H1 (cell line): ENCODE measurements around the gene PDE4DIP. TPM values are rescaled to one million over a fixed set of nuclear protein-coding genes. Genes with fewer than 3 reads are reported as not detected.
"Not testable (repeated sequence)": the region's sequence is repeated elsewhere in the genome, so short reads cannot be mapped to it uniquely, and the experiment has no call there.

Experiments
- CTCF ChIA-PET: fragments of 300-600 bp; sonication (Branson Sonifier 250); formaldehyde crosslinking; loops from one replicate; lab custom pipeline; 2021; ENCODE audit not compliant: partially characterized antibody; lab: Charles Lee
- POLR2A ChIA-PET: fragments of 300-600 bp; sonication (Branson Sonifier 250); formaldehyde crosslinking; loops from one replicate; lab custom pipeline; 2021; ENCODE audit warnings: inconsistent platforms; ENCODE audit not compliant: partially characterized antibody; lab: Charles Lee
- DNase-seq, 2 experiments: peaks; one replicate each; pipeline versions ENCODE4 v3.0.0 to v3.0.0-alpha.2; 2010 to 2022; ENCODE audit warnings: low spot score in 2 of 2, low read depth in 1 of 2, mixed read lengths in 1 of 2
- FAIRE-seq: peaks from 2 replicates; lab custom pipeline; 2011; peaks lifted over from hg19 to GRCh38; lab: Jason Lieb, UNC
- H2AFZ ChIP-seq: 2 replicates; pipeline ENCODE4 v1.8.1; 2012; ENCODE audit warnings: low read length, inconsistent platforms
- H2AK5ac ChIP-seq: 2 replicates; pipeline ENCODE4 v1.6.1; 2013; ENCODE audit warnings: low read depth, low read length
- H2BK120ac ChIP-seq: replicated peaks from 2 replicates; pipeline ENCODE3; 2013; ENCODE audit warnings: low read depth, low read length, inconsistent platforms
- H2BK12ac ChIP-seq: 2 replicates; pipeline ENCODE4 v1.6.1; 2013; ENCODE audit warnings: low read depth, low read length
- H2BK15ac ChIP-seq: 2 replicates; pipeline ENCODE4 v1.6.1; 2013; ENCODE audit warnings: low read length
- H2BK20ac ChIP-seq: 2 replicates; pipeline ENCODE4 v1.6.1; 2013; ENCODE audit warnings: low read length
- H2BK5ac ChIP-seq: 2 replicates; pipeline ENCODE4 v1.6.1; 2013; ENCODE audit warnings: low read depth, low read length
- H3K14ac ChIP-seq: 2 replicates; pipeline ENCODE4 v1.6.1; 2013; ENCODE audit warnings: inconsistent platforms; ENCODE audit not compliant: insufficient read length
- H3K18ac ChIP-seq: 2 replicates; pipeline ENCODE4 v1.6.1; 2013; ENCODE audit warnings: low read length; ENCODE audit errors: extremely low read depth
- H3K23ac ChIP-seq: 2 replicates; pipeline ENCODE4 v1.6.1; 2013; ENCODE audit warnings: inconsistent platforms; ENCODE audit not compliant: insufficient read length
- H3K23me2 ChIP-seq: 2 replicates; pipeline ENCODE4 v1.6.1; 2013; ENCODE audit warnings: low read depth, low read length
- H3K27ac ChIP-seq: 2 replicates; pipeline ENCODE4 v1.6.1; 2011; ENCODE audit warnings: low read depth, low read length, inconsistent platforms
- H3K27me3 ChIP-seq, 4 experiments: replicated peaks in 1 of 4; 1 replicate in 1 of 4; 2 replicates in 3 of 4; pipeline versions ENCODE4 v1.6.1 to v1.8.1; 2011 to 2013; ENCODE audit warnings: low read length in 3 of 4, mild to moderate bottlenecking in 3 of 4, inconsistent platforms in 2 of 4, mixed read lengths in 2 of 4, moderate library complexity in 1 of 4; ENCODE audit not compliant: control insufficient read depth in 3 of 4, insufficient read depth in 3 of 4; ENCODE audit errors: extremely low read depth in 1 of 4
- H3K36me3 ChIP-seq, 4 experiments: 2 replicates each; pipeline versions ENCODE4 v1.6.1 to v1.8.1; 2011 to 2013; ENCODE audit warnings: mild to moderate bottlenecking in 4 of 4, low read length in 3 of 4, moderate library complexity in 2 of 4, control low read depth in 1 of 4, inconsistent platforms in 1 of 4; ENCODE audit not compliant: insufficient read depth in 4 of 4, control insufficient read depth in 2 of 4
- H3K4ac ChIP-seq: replicated peaks from 2 replicates; pipeline ENCODE3; 2013; ENCODE audit warnings: low read length, low read depth, mixed read lengths, inconsistent platforms; ENCODE audit not compliant: insufficient read length
- H3K4me1 ChIP-seq, 4 experiments: replicated peaks in 1 of 4; 1 replicate in 1 of 4; 2 replicates in 3 of 4; pipeline versions ENCODE4 v1.6.1 to v1.8.1; 2011 to 2013; ENCODE audit warnings: low read length in 3 of 4, inconsistent platforms in 2 of 4, mixed read lengths in 1 of 4; ENCODE audit not compliant: insufficient read depth in 4 of 4, control insufficient read depth in 3 of 4
- H3K4me2 ChIP-seq, 2 experiments: 2 replicates each; pipeline versions ENCODE4 v1.6.1 to v1.8.1; 2011 to 2013; ENCODE audit warnings: low read depth in 2 of 2, low read length in 2 of 2, control low read depth in 1 of 2, inconsistent platforms in 1 of 2, mild to moderate bottlenecking in 1 of 2; ENCODE audit not compliant: insufficient read depth in 1 of 2
- H3K4me3 ChIP-seq, 4 experiments: fragments of 200-600, 300-600 bp in 1 of 4; sonication (generic), shearing (Covaris generic), sonication (Bioruptor Twin) in 1 of 4; 2 replicates each; pipeline versions ENCODE4 v1.5.1 to v1.8.1; 2011 to 2016; ENCODE audit warnings: low read length in 4 of 4, low read depth in 3 of 4, control low read depth in 2 of 4, inconsistent platforms in 2 of 4, mild to moderate bottlenecking in 2 of 4, mixed read lengths in 1 of 4, moderate library complexity in 1 of 4; ENCODE audit not compliant: insufficient read depth in 2 of 4; ENCODE audit errors: extremely low read depth in 1 of 4
- H3K56ac ChIP-seq: replicated peaks from 2 replicates; pipeline ENCODE3; 2013; ENCODE audit warnings: low read depth, mild to moderate bottlenecking, mixed read lengths, low read length, inconsistent platforms; ENCODE audit not compliant: insufficient read length
- H3K79me1 ChIP-seq: 2 replicates; pipeline ENCODE4 v1.6.1; 2013; ENCODE audit warnings: low read depth, low read length, control low read depth
- H3K79me2 ChIP-seq, 2 experiments: 2 replicates each; pipeline versions ENCODE4 v1.6.1 to v1.8.1; 2012 to 2013; ENCODE audit warnings: low read length in 2 of 2, mild to moderate bottlenecking in 2 of 2, inconsistent platforms in 1 of 2; ENCODE audit not compliant: insufficient read depth in 2 of 2, control insufficient read depth in 1 of 2
- H3K9ac ChIP-seq, 4 experiments: replicated peaks in 1 of 4; 1 replicate in 1 of 4; 2 replicates in 3 of 4; pipeline versions ENCODE4 v1.6.1 to v1.8.1; 2011 to 2013; ENCODE audit warnings: low read depth in 3 of 4, low read length in 3 of 4, control low read depth in 2 of 4, mild to moderate bottlenecking in 2 of 4, moderate library complexity in 2 of 4, inconsistent platforms in 1 of 4; ENCODE audit errors: extremely low read depth in 1 of 4
- H3K9me3 ChIP-seq, 2 experiments: 2 replicates each; pipeline versions ENCODE4 v1.6.1 to v1.8.1; 2012 to 2013; ENCODE audit warnings: mild to moderate bottlenecking in 2 of 2, moderate library complexity in 2 of 2, control low read depth in 1 of 2, inconsistent platforms in 1 of 2, low read depth in 1 of 2, low read length in 1 of 2, mixed read lengths in 1 of 2; ENCODE audit not compliant: insufficient read depth in 2 of 2
- H4K20me1 ChIP-seq, 2 experiments: replicated peaks in 1 of 2; 2 replicates each; pipeline versions ENCODE3 to v1.8.1; 2011 to 2013; ENCODE audit warnings: inconsistent platforms in 2 of 2, low read length in 2 of 2, mild to moderate bottlenecking in 1 of 2; ENCODE audit not compliant: insufficient read depth in 2 of 2, control insufficient read depth in 1 of 2
- H4K5ac ChIP-seq: 2 replicates; pipeline ENCODE4 v1.6.1; 2013; ENCODE audit warnings: low read length, low read depth, mixed read lengths, inconsistent platforms; ENCODE audit not compliant: insufficient read length
- H4K8ac ChIP-seq: 2 replicates; pipeline ENCODE4 v1.8.0; 2013; ENCODE audit warnings: mild to moderate bottlenecking, moderate library complexity, low read length, inconsistent platforms; ENCODE audit not compliant: insufficient read depth; ENCODE audit errors: extremely low read depth
- H4K91ac ChIP-seq: replicated peaks from 2 replicates; pipeline ENCODE3; 2013; ENCODE audit warnings: low read length, mixed read lengths, inconsistent platforms; ENCODE audit not compliant: insufficient read length
- WGBS, 2 experiments: shearing (Covaris generic) in 1 of 2; methylation state at CpG; one replicate each; pipeline versions ENCODE4 v1.1.6 to v1.1.7; 2013 to 2015; ENCODE audit warnings: low lambda C conversion rate in 2 of 2, mixed read lengths in 2 of 2, inconsistent platforms in 1 of 2, low coverage in 1 of 2, missing lambda C conversion rate in 1 of 2; ENCODE audit not compliant: insufficient replicate concordance in 2 of 2, insufficient coverage in 1 of 2, insufficient read length in 1 of 2; ENCODE audit errors: extremely low coverage in 1 of 2, missing lambda C conversion rate in 1 of 2; 5-methylcytosine and 5-hydroxymethylcytosine counted together
- polyA plus RNA-seq, 7 experiments: library from polyadenylated mRNA; depleted of rRNA in 3 of 7; stranded (reverse) in 5 of 7; unstranded in 2 of 7; fragments of >200 nt in 5 of 7; fragments of 200-250 nt in 2 of 7; gene quantifications; 1 replicate in 5 of 7; 2 replicates in 1 of 7; 4 replicates in 1 of 7; pipeline versions ENCODE4 v1.2.1 to v1.2.3, GENCODE V29; 2011 to 2013; ENCODE audit warnings: missing spikeins in 2 of 7, mixed read lengths in 2 of 7
- total RNA-seq: library from RNA; stranded (reverse); fragmentation: NEBNext Ultra II Directional; extraction: Animal tissue kit (Norgen Biotek cat#: 25700); gene quantifications from 2 replicates; pipeline ENCODE4 v1.2.1, GENCODE V29; 2021

PDE4DIP gene
- total and polyA plus RNA-seq, 2 of the 8 experiments (the other 6 are each of a cell fraction or from before 2014, with no cell fraction given) = 8.4 to 40.5 TPM

DNA sequence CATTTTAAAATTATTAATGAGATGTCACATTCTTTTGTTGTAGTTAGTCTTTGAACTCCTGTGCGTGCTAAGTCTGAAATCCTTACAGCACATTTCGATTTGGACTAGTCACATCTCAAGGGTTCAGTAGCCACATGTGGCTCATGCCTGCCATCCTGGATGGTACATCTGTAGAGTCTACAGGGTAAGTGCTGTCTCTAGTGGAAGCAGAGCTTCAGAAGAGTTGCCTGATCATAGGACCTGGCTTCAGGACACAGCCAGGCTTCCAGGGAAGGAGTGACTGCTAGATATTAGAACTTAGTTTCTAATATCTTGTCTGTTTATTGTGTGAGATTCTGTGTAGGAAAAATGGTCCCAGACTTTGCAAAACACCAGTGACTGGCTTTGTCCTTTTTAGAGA lies 72.0 kb downstream of the PDE4DIP start:
- H3K14ac ChIP-seq, H4K91ac ChIP-seq, FAIRE-seq, H3K27me3 ChIP-seq, H3K4me3 ChIP-seq, H3K23ac ChIP-seq, H3K18ac ChIP-seq, H2BK15ac ChIP-seq, H2BK5ac ChIP-seq, H3K4me1 ChIP-seq, POLR2A ChIA-PET, H2AK5ac ChIP-seq, H3K4ac ChIP-seq, H2BK120ac ChIP-seq, H3K9ac ChIP-seq, H3K36me3 ChIP-seq, H3K79me2 ChIP-seq, H3K27ac ChIP-seq, DNase-seq, H2AFZ ChIP-seq, H2BK12ac ChIP-seq, H3K23me2 ChIP-seq, H3K56ac ChIP-seq, H2BK20ac ChIP-seq, H3K4me2 ChIP-seq, H4K5ac ChIP-seq, H4K8ac ChIP-seq, CTCF ChIA-PET, H3K9me3 ChIP-seq, H3K79me1 ChIP-seq, H4K20me1 ChIP-seq: not testable (repeated sequence)
- WGBS, 2 experiments = no CpG with 5 or more reads among the region's 2 CpGs

DNA sequence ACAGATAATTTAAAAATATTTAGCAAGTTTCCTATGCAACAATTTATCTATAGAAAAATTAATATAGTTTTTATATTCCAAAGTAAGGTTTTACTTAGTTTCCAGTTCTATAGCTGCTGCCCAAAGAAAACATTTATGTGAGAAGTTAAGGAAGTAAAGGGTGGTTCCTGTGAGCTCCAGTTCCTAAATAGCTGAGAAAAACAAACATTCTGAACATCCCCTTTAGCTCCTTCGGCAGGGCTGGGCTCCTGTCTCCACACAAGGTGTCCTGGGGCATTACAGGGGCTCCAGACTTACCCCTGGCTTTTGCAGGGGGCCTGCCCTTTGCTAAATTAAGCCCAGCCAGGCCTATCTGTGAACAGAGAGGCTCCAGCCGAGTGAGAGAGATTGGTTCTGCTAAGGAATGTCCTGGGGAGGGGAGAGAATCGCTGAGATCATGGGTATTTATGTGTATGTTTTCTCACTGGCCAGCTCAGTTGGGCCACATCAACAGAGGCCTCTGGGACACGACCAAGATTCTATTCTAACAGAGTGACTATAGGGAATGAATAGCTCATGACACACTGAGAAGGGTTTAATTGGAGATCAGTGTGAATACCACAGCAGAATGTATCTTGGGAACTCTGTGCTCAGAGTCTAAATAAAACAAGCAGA lies 72.6 kb downstream of the PDE4DIP start:
- 37% methylated on average over 1 of the region's 4 CpGs; no CpG with 5 or more reads in 1 of the 2 experiments for WGBS, 2 experiments
- H2BK15ac ChIP-seq, H3K4ac ChIP-seq, H4K91ac ChIP-seq, H4K8ac ChIP-seq, H2BK120ac ChIP-seq, CTCF ChIA-PET, H3K36me3 ChIP-seq, H3K9me3 ChIP-seq, H3K9ac ChIP-seq, H3K18ac ChIP-seq, H4K20me1 ChIP-seq, H3K27ac ChIP-seq, H4K5ac ChIP-seq, H3K4me2 ChIP-seq, H3K4me1 ChIP-seq, H3K27me3 ChIP-seq, H3K23me2 ChIP-seq, H3K14ac ChIP-seq, DNase-seq, POLR2A ChIA-PET, H3K79me1 ChIP-seq, H3K23ac ChIP-seq, FAIRE-seq, H3K4me3 ChIP-seq, H3K79me2 ChIP-seq, H2BK12ac ChIP-seq, H2AK5ac ChIP-seq, H3K56ac ChIP-seq, H2BK20ac ChIP-seq, H2AFZ ChIP-seq, H2BK5ac ChIP-seq: not testable (repeated sequence)
